Testis (tissue), 2 donors: Measurements from ENCODE around the gene FAM90A1.
"Not testable (repeated sequence)": the region's sequence is repeated elsewhere in the genome, so short reads cannot be mapped to it uniquely, and the experiment has no call there.

Source experiments
- CTCF ChIP-seq, 3 experiments: fragments of 450-650 bp in 2 of 3; fragments of 200-600 bp in 1 of 3; sonication (generic) in 1 of 3; IDR thresholded peaks; one replicate each; pipeline ENCODE4 v1.5.1; 2016 to 2019; ENCODE audit warnings: antibody characterized with exemption in 3 of 3, mild to moderate bottlenecking in 2 of 3, moderate library complexity in 1 of 3
- POLR2A ChIP-seq: fragments of 450-650 bp; IDR thresholded peaks from one replicate; pipeline ENCODE4 v1.6.1; 2017; ENCODE audit warnings: antibody characterized with exemption, mild to moderate bottlenecking, moderate library complexity

GRCh38 chr12:8251616-8252015 lies 24.2 kb upstream of the FAM90A1 start:
- not testable (repeated sequence) for TF ChIP-seq CTCF (IDR thresholded peaks at IDR 0.05); POLR2A
